ENCODE data around the gene DUOX1. TPM values are rescaled to one million over a fixed set of nuclear protein-coding genes. Genes with fewer than 3 reads are reported as not detected.
"Not testable (repeated sequence)": the region's sequence is repeated elsewhere in the genome, so short reads cannot be mapped to it uniquely, and the experiment has no call there.

DUOX1 gene
- 1 to 10 TPM in 1 of 6 experiments, under 1 TPM in 2, not detected in 3; 0.06 to 1.4 (median 0.19) TPM for total RNA-seq
- long read RNA-seq, result 0 reads

- 8% methylated on average over 9 of the region's 46 CpGs for WGBS (ENCODE audit: insufficient coverage, low coverage, low lambda C conversion rate, missing lambda C conversion rate)
- no peak within 1 kb of the TSS for H3K4me3 ChIP-seq
- ATAC-seq (peak in 1 of 4 donors; percentile 20), DNase-seq (peak in 1 of 3 donors; percentile 55)
- H3K4me1 ChIP-seq, result peaks cover 0 to 7% (median 0%) of the 10 kb centered on the region in 4 donors
- no peak within 1 kb of the TSS for H3K27ac ChIP-seq
- H3K36me3 ChIP-seq, result no peaks in the 10 kb centered on the region
- no peak for TF ChIP-seq POLR2A (IDR thresholded peaks at IDR 0.05)
- no peak for TF ChIP-seq CTCF (IDR thresholded peaks at IDR 0.05)
- intact Hi-C loops (cut with DNase I), result no loop called here
- H3K27me3 ChIP-seq, result peaks cover 0 to 10% of the 10 kb centered on the region in 2 donors
- no peaks in the 10 kb centered on the region for H3K9me3 ChIP-seq
Measured at GRCh38 chr15:45129651-45130129, at the start of gene DUOX1, which contains the start of gene DUOXA1. TSS of gene DUOX1 (plus strand) at chr15:45129994. CDS start at chr15:45131967, 1,973 bp downstream. TSS of gene DUOXA1 (minus strand) at chr15:45129879. CDS start at chr15:45123014, 6,865 bp downstream.

- H3K9me3 ChIP-seq; H3K4me1 ChIP-seq; intact Hi-C loops (cut with DNase I); H3K4me3 ChIP-seq; H3K27me3 ChIP-seq; H3K27ac ChIP-seq; DNase-seq; H3K36me3 ChIP-seq: not testable (repeated sequence)
- no CpG with 5 or more reads among the region's 3 CpGs for WGBS (ENCODE audit: insufficient coverage, low coverage, low lambda C conversion rate, missing lambda C conversion rate)
- ATAC-seq, result peak; percentile 27 to 48 (median 43)
Measured at GRCh38 chr15:45080593-45080992, 49.2 kb upstream of the DUOX1 start.

- H3K4me3 ChIP-seq; H3K27me3 ChIP-seq; H3K27ac ChIP-seq; H3K9me3 ChIP-seq; intact Hi-C loops (cut with DNase I); ATAC-seq; H3K4me1 ChIP-seq; H3K36me3 ChIP-seq; DNase-seq: not testable (repeated sequence)
- WGBS (ENCODE audit: insufficient coverage, low coverage, low lambda C conversion rate, missing lambda C conversion rate), result 73% methylated on average over 5 of the region's 10 CpGs
Measured at GRCh38 chr15:45082412-45082811, 47.4 kb upstream of the DUOX1 start.

GRCh38 chr15:45083223-45083622, 46.6 kb upstream of the DUOX1 start:
- no peak overlapping the region for H3K27ac ChIP-seq
- TF ChIP-seq POLR2A (IDR thresholded peaks at IDR 0.05) (no peak), CTCF (IDR thresholded peaks at IDR 0.05) (no peak)
- intact Hi-C loops (cut with DNase I), result no loop called here
- no peaks in the 10 kb centered on the region for H3K36me3 ChIP-seq
- H3K4me1 ChIP-seq, result peaks cover 0 to 5% (median 0%) of the 10 kb centered on the region in 4 donors
- H3K9me3 ChIP-seq, result no peaks in the 10 kb centered on the region
- H3K27me3 ChIP-seq, result no peaks in the 10 kb centered on the region
- ATAC-seq, result peak in 3 of 4 donors; percentile 58 to 85 (median 80)
- no peak overlapping the region for H3K4me3 ChIP-seq
- no peak for DNase-seq

- DNase-seq, result no peak
- Histone ChIP-seq H3K36me3 (no peaks in the 10 kb centered on the region), H3K4me3 (no peak overlapping the region), H3K27me3 (no peaks in the 10 kb centered on the region), H3K9me3 (no peaks in the 10 kb centered on the region), H3K4me1 (peaks cover 0 to 5% (median 0%) of the 10 kb centered on the region in 4 donors), H3K27ac (no peak overlapping the region)
- TF ChIP-seq POLR2A (IDR thresholded peaks at IDR 0.05), result no peak
- peak in 2 of 4 donors; percentile 20 to 51 for ATAC-seq
- intact Hi-C loops (cut with DNase I), result no loop called here
- WGBS (ENCODE audit: insufficient coverage, low coverage, low lambda C conversion rate, missing lambda C conversion rate), result 58% methylated on average over 3 of the region's 3 CpGs
Measured at GRCh38 chr15:45084163-45084562, 45.6 kb upstream of the DUOX1 start.

- Histone ChIP-seq H3K4me3 (no peak overlapping the region), H3K27me3 (no peaks in the 10 kb centered on the region), H3K27ac (no peak overlapping the region), H3K36me3 (no peaks in the 10 kb centered on the region), H3K4me1 (peaks cover 0 to 5% (median 0%) of the 10 kb centered on the region in 4 donors), H3K9me3 (no peaks in the 10 kb centered on the region)
- no peak for ATAC-seq
- TF ChIP-seq POLR2A (IDR thresholded peaks at IDR 0.05), result no peak
- no peak for TF ChIP-seq CTCF (IDR thresholded peaks at IDR 0.05)
- DNase-seq, result no peak
- intact Hi-C loops (cut with DNase I), result no loop called here
- 67% methylated on average over 1 of the region's 1 CpG for WGBS (ENCODE audit: insufficient coverage, low coverage, low lambda C conversion rate, missing lambda C conversion rate)
Measured at GRCh38 chr15:45087513-45087912, 42.3 kb upstream of the DUOX1 start.
